GM19395 (cell line): ENCODE data around the gene RGS4.

Experiments used
- ATAC-seq: cut with Tn5 transposase; IDR thresholded peaks from one replicate; pipeline ENCODE4 v1.9.1; 2021; ENCODE audit warnings: mild to moderate bottlenecking, moderate library complexity; ENCODE audit not compliant: unreplicated experiment

RGS4 gene

DNA sequence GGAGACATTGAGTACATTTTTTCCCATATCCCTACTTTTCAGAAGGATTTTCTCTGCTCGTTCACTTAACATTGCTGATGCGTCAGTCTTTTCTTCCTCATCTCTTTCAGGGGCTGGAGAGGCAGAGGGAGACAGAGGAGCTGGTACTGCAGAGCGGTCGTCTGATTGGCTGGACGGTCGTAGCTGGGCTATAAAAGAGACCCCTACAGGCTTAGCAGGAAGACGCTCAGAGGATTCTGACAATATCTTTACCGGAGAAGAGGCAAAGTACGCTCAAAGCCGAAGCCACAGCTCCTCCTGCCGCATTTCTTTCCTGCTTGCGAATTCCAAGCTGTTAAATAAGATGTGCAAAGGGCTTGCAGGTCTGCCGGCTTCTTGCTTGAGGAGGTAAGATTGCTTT is at the start of gene RGS4:
RGS4 (plus strand) TSS at position 220 of the 400 bp plus-strand sequence; CDS start at position 344, 124 bp downstream.
- no peak for ATAC-seq

DNA sequence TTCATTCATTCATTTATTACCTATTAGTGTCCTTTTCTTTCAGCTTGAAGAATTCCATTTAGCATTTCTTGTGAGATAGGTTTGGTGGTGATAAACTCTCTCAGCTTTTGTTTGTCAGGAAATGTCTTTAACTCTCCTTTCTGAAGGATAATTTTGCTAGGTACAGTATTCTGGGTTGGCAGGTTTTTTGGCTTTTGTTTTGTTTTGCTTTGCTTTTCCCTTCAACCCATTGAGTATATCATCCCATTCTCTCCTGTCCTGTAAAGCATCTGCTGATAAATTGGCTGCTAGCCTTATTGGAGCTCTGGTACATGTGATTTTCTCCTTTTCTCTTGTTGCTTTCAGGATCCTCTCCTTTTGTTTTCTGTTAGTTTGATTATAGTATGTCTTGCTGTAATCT is 47.0 kb upstream of the RGS4 start:
- no peak for ATAC-seq

DNA sequence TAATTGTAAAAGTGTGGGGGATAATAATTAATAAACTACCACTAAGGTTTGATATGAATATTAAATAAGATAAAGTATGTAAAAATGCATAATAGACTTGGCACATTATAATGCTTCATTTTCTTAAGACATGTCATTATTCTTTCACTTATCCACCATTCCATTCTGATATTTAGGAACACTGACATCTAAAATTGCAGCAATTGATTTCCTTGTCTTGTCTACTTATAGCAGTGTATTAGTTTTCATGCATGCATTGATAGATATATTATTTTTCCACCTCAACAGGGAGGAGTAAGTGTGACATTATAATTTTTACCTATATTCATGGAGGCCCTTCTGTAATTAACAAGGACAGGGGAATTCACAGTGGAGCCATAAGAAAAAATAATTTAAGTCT is 41.6 kb upstream of the RGS4 start:
- no peak for ATAC-seq

DNA sequence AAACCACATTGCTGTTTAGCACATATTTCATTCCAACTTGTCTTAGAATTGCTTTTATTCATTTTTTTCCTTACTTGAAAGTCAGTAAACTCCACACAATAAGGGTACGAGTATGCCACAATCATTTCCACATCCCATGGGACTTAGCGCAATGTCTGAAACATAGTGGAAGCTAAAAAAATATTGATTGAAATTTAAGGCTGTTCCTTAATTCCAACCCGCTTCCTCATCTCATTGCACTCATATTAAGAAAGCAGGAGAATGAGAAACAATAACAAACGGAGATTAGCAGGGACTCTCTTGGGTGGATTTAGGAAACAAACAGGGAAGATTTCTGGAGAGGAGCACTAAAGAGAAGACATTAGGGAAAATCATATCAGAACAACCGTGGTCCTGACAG is 39.3 kb upstream of the RGS4 start:
- ATAC-seq: no peak

DNA sequence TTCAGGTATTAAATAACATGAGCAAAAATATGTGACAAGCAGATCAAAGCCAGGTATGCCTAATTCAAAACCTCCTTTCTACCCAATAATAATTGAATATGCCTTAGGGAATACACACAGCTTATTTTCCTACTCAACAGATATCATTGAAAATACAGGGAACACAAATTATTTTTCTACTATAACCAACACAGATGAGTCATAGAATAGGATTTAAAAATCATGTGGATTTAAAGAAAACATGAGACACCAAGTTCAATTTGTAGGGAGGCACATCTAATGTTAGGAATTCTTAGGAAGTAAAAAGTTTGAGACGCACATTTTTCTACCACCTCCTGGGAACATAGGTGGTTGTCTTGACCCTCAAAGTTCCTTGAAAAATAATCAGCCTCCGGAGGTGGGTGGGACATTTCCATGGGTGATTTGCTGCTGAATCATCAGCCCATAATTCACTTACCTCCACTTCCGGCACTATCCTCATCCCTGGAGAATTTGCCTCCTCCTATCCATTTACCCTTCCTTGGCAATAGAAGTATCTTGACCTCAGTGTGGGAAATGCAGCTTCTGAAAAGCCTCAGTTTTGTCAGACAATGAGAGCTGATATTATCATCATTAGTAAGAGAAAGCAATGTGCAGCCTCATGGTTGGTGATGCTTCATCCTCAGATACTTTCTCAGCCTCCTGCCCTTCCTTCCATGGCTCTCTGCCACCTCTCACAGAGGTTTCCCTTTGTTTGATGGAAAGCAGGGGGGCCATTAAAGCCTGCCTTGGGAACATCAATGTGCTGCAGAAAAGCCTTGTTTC is 33.5 kb upstream of the RGS4 start:
- ATAC-seq: no peak

DNA sequence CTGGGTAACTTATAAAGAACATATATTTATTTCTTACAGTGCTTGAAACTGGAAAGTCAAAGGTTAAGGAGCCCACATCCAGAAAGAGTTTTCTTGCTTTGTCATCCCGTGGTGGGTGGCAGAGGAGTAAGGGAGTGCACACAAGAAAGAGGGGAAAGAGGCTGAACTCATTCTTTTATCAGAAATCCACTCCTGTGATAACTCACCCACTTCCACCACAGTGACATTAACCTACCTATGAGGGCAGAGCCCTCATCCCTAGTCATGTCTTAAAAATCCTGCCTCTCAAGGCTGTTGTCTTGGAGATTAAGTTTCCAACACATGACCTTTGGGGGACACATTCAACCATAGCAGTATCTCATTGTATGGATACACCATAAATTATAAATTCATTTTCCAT is 32.5 kb upstream of the RGS4 start:
- no peak for ATAC-seq

DNA sequence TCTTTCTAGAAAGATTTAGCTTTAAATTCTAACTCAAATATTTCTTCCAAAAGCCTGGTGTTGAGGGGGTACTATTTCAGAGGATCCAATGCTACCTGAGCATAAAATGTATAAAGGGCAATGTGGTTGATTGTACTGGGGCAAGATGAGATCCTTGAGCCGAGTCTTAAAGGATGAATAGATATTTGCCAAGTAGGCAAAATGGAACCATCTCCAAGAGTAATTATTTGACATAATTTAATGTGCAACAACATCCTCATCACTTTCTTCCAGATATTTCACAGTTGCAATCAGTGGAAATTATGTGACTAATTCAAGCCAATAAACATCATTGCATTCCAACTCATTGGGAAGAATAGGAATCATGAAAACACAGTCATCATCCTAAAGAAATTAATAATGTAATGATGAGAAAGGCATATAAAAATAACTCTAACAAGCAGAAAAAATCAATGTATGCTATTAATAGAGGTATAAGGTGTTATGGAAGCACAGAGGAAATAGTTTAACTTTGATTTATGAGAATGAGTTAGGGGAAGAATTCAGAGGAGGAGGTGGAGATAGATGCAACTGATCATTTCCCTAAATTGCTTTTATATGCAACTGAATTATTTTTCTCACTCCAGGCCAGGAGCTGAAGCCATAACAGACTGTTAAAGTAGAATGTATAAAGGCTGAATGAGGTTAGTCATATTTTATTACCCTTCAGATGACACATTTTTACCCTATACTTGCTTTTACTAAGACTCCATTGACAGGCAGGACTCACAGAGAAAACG is 30.0 kb upstream of the RGS4 start:
- ATAC-seq: no peak

DNA sequence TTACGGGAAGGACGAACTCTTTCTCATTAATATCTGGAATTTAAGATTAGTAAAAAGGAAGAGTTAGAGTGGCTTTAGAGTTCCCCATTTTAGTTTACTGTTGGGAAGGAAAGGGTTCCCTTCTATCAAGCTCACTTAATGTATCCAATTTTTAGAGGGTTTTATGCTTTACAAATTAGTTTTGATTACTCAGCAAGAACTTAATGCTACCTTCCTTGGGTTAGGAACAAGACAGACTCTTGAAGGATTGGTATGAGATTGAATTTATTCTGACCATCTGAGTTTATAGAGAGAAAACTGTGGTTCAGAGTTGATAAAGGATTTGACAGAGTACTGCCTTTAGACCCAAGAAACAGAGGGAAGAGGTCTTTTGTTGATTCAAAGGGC is 29.5 kb upstream of the RGS4 start:
- no peak for ATAC-seq

DNA sequence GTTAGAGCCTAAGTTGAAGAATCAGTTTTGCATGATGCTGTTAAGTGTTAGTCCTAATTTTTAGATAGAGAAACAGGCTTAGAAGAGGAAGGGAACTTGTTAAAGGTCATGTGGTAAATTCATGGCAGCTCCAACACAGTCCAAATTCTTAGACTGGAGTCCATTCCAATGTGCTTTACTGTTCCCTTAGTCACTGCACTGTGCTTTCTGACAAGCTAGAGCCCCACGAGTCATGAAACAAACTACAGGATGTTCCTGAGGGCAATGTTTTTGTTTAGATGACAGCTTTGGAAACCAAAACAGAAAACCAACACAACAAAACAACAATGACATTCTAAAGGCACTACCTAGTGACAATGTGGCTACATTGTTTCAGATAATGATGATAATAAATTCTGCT is 23.1 kb upstream of the RGS4 start:
- no peak for ATAC-seq

DNA sequence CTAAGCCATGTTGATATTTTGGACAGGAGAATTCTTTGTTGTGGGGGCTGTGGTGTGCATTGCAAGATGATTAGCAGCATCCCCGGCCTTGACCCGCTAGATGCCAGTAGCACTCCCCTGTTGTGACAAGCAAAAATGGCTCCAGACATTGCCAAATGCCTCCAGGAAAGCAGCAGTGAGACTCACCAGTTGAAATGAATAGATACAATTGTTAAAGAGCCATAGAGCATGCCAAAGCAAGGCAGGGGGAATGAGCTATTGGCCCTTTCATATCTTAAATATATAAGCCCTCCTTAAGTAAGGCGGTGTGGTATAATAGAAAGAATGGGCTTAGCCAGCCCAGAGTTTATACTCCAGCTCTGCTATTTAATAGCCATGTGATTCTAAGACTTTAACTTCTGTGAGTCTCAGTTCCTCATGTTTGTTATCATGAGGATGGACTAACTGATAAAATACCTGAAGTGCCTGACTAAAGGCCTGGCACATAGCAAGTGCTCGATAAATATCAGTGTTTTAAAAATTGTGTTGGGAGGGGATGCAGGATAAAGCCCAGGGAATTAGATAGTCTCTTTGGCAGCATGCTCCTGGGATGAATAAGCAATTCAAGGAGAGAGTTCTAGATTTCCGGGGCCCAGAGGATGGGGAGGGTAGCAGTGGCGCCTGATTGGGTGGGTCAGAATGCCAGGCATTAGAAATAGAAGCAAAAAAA is 21.1 kb upstream of the RGS4 start:
- no peak for ATAC-seq

DNA sequence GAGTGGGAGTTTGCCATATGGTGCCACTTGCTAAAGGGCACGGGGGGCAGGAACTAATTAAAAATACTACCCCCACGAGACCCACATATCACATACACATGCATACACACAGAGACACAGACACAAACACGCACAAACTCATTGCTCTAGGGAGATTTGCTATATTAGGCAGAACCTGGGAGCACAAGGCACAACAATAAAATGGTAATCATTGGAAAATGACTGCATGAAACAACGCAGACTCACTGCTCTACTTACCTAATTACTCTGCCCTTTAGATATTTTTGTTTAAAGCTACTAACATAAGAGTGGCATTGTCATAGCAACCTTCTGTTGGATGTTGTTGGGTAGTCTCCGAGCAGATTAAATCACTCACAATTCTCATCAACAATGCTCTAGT is 20.3 kb upstream of the RGS4 start:
- ATAC-seq: no peak

DNA sequence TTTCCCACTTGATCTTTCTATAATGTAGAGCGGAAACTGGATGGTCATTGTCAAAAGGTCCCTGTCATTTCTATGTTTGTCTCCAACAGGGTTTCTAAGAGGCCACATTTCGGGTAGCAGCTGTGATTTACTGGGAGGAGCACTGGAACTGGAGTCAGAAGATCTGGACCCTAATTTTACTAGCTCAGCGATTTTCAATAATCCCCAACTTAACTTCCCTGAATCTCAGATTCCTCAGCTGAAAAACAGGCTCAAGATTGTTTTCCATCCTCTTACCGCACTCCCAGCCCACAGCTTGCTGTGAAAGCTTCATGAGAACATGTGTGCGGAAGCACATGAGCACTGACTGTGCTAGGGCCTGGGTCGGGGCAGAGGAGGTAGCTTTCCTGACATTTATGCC is 19.9 kb upstream of the RGS4 start:
- ATAC-seq: no peak

DNA sequence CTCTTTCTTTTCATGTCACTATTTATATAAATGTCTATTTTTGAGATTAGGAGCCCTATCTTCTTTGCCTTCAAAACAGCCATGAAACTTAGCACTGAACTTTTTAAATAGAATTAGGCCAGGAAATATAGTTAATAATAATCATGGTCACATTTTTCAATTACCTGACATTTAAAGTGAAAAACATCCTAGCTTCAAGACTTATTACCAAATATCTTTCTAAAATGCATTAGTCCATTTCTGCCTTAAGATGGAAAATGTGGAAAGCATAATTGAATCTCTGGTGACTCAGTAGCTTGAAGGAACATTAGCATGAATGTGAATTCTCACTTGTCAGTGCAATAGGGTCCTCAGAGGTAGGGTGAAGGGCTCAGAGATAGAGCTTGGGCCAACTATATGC is 18.7 kb upstream of the RGS4 start:
- ATAC-seq: no peak

DNA sequence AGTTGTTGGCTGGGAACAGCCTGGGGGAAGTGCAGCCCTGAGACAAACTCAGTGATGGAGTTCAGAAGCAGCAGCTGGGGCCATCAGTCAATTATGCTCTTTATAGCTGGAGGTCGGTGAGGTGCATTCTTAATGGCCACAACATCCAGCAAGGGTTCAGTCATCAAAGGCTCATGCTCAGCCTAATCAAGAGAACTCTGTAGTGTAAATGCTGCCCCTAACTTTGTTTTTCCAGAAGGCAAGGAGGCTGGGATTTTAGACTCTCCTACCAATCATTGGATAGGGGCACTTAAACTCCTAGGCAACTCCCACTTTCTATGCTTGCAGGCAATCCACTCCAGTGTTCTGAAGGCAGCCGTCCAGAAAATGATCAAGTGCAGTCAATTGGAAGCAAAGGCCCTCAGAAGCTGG is 15.0 kb upstream of the RGS4 start:
- ATAC-seq: no peak

DNA sequence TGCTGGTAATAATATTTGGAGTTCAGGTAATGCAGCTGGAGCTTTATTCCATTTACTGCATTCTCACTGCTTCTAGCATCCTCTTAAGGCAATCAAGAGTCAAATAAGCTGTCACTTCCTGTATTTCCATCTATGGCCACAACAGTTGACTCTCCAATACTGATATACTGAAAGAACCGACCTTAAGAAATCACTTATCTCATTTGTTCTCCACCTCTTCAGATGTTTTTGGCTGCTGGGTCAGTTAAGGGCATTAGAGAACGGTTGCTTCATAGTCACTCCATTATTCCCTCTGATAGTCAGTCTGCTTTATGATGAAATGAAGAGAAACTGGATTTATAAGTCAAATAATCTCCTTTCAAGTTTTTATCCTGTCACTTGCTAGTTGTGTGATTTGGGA is 14.2 kb upstream of the RGS4 start:
- ATAC-seq: no peak

DNA sequence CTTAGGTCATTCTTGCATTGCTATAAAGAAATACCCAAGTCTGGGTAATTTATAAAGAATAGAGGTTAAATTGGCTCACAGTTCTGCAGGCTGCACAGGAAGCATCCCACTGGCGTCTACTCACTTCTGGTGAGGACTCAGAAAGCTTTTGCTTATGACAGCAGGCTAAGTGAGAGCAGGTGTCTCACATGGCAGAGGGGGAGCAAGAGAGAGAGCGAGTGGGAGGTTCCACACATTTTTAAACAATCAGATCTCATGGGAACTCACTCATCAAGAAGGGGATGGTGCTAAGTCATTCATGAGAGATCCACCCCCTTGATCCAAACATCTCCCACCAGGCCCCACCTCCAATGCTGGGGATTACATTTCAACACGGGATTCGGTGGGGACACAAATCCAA is 13.6 kb upstream of the RGS4 start:
- ATAC-seq: no peak

DNA sequence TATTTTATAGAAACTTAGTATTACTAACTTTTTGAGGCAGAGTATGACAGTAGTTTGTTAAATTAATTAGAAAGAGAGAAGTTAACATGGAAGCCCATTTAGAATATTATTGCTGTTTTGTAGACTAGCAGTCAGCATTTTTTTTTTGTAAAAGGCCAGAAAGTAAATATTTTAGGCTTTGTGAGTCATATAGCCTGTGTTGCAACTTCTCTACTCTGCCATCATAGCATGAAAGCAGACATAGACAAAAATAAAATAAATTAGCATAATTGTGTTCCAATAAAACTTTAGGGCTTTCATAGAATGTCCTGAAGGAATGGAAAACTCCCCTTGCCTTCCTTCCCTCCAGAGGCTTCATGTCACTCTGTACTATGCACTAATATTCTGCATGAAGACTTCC is 12.3 kb upstream of the RGS4 start:
- no peak for ATAC-seq

DNA sequence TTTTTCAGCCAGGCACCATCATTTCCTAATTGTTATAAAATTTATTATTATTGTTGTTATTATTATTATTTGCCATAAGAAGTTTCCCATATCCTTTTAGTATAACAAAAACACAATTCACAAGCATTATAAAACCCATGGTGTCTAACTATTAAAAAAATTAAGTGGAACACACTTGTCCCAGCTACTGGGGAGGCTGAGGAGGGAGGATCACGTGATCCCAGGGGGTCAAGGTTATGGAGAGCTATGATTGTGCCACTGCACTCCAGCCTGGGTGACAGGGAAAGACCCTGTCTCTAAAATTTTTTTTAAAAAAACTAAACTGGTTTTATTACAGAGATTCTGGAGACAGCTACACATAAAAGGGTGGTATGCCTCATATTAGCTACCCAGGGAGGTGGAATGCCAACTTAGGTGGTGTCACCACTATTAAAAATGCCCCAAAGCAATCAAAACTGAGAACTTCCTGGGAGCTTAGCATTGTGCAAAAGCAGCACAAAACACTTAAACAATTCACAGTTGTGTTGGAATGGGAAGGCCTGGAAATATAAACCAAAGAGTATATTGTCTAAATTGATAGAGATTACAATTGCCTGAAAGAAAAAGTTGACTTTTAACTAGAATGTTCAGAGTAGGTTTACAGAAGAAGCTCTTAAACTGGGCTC is 8.7 kb upstream of the RGS4 start:
- ATAC-seq: no peak

DNA sequence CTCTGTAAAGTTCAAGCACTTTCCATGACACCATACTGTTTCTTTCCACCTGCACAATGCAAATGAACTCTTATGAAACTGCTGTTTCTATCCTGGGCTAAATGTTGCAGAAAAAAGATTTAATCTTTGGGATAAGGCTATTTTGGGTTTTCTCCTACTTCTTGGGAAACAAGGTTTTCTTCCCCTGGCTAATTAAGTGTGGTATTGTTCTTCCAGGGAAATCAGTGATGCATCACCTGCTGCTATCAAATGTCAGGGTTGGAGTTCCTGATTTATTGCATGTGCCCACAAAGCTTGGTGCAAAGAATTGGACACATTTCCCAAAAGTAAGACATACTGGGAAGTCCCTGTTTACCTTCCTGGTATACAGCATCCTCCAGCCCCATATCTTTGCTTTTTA is 6.0 kb upstream of the RGS4 start:
- ATAC-seq: no peak

DNA sequence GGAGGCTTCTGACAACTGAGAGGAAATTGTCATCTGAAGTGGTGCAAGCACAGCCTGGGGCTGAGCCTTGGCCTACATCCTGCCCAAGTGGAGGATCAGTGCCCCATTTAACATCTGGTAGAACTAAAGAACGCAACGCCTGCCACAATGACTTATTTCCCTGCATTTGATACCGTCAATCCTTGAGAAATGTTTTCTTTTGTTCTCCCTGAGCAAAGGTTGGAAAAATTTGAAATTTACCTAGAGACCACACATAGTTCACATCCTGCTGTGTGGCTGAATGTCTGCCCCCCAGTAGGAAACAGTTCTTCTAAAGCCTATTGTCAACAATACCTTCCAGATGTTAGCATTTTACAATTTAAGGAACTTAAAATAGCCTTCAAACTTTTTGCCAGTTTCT is 5.6 kb upstream of the RGS4 start:
- ATAC-seq: no peak

DNA sequence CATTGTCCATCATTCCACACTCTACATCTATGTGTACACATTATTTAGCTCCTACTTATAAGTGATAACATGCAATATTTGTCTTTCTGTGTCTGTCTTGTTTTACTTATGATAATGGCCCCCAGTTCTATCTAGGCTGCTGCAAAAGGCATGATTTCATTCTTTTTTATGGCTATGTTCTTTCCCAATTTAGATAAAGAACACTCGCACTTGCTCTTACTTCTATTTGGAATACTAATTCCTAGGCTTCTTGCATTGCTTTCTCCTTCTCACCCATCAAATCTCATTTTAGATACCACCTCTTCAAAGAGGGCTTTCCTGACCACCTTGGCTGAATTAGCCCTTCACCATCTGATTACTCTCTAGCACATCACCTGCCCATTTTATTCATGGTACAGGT is 3.0 kb upstream of the RGS4 start:
- no peak for ATAC-seq
